ENCODE results near the gene GRK3.

DNA sequence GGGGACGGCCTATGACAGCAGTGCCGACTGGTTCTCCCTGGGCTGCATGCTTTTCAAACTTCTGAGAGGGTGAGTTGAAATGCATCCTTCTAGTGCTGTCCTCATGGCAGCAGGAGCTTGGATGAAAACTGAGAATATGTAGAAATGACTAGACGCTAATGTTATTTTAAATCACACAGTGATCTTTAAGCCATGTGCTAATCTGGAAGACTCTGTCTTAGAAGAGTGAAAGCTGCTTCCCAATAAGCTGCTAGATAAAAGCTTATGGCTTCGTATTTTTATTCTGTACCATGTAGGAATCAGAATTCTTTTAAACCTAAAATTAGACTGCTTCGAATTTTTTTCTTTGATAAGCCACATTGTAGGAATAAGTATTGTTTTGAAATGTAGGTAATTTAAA, 130.7 kb downstream of the GRK3 start:
- no peak for TF ChIP-seq GATA3 (IDR thresholded peaks at IDR 0.05; ENCODE audit: low read depth, low read length)
- TF ChIP-seq GATA2 (IDR thresholded peaks at IDR 0.05; ENCODE audit: low read depth, low read length), result no peak

Data from SH-SY5Y (cell line).